Measurements from ENCODE around the gene GNAI3.
A peak's percentile ranks its signal among the peaks of the same experiment; 100 is the strongest.

The GNAI3 gene

DNA sequence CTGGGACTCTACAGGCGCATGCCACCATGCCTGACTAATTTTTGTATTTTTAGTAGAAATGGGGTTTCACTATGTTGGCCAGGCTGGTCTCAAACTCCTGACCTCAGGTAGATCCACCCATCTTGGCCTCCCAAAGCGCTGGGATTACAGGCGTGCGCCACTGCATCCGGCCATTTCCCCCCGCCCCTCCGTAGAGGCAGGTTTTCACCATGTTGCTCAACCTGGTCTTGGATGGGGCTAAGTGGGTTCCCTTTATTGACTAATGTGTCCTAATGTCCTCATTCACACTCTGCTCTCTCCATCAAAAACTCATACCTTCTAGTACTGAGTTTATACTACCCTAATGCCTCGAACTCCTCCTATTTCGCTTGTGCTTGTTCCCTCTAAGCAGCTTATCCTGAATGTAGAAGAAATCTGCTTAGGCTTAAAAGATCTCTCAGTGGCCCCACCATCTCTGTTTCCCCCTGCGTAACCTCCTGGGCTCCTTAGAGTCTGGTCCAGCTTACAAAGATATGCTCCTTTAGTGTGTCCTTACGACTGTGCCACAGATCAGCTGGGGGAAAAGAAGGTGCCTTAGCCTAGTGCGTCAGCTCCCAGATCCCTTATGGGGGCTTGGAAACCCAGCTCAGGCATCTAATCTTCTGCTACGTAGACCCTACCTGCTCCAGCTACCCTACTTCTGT is 63.0 kb downstream of the GNAI3 start:
- H3K27me3 Mint-ChIP-seq (ENCODE audit: low read depth): peaks cover 2% of the 10 kb centered on the region
- no peak for DNase-seq (ENCODE audit: low spot score)
- no peak overlapping the region for H3K4me3 Mint-ChIP-seq
- H3K9me3 Mint-ChIP-seq: no peaks in the 10 kb centered on the region
- H3K36me3 Mint-ChIP-seq (ENCODE audit: low read depth): no peaks in the 10 kb centered on the region
- no peak overlapping the region for H3K27ac Mint-ChIP-seq
- H3K4me1 Mint-ChIP-seq (ENCODE audit: low read depth): peaks cover 6% of the 10 kb centered on the region

GRCh38 chr1:109613361-109614147 is 65.1 kb downstream of the GNAI3 start:
- H3K9me3 Mint-ChIP-seq: no peaks in the 10 kb centered on the region
- no peak overlapping the region for H3K4me3 Mint-ChIP-seq
- H3K4me1 Mint-ChIP-seq (ENCODE audit: low read depth): peaks cover 15% of the 10 kb centered on the region
- DNase-seq (ENCODE audit: low spot score): no peak
- H3K27me3 Mint-ChIP-seq (ENCODE audit: low read depth): peaks cover 2% of the 10 kb centered on the region
- no peaks in the 10 kb centered on the region for H3K36me3 Mint-ChIP-seq (ENCODE audit: low read depth)
- no peak overlapping the region for H3K27ac Mint-ChIP-seq

GRCh38 chr1:109615879-109616278 is 67.5 kb downstream of the GNAI3 start:
- peaks cover 26% of the 10 kb centered on the region for H3K4me1 Mint-ChIP-seq (ENCODE audit: low read depth)
- H3K9me3 Mint-ChIP-seq: no peaks in the 10 kb centered on the region
- no peak overlapping the region for H3K4me3 Mint-ChIP-seq
- no peaks in the 10 kb centered on the region for H3K36me3 Mint-ChIP-seq (ENCODE audit: low read depth)
- DNase-seq (ENCODE audit: low spot score): no peak
- H3K27me3 Mint-ChIP-seq (ENCODE audit: low read depth): peaks cover 2% of the 10 kb centered on the region
- H3K27ac Mint-ChIP-seq: no peak overlapping the region

GRCh38 chr1:109616391-109616790 is 68.0 kb downstream of the GNAI3 start:
- no peaks in the 10 kb centered on the region for H3K9me3 Mint-ChIP-seq
- peaks cover 28% of the 10 kb centered on the region for H3K4me1 Mint-ChIP-seq (ENCODE audit: low read depth)
- no peaks in the 10 kb centered on the region for H3K36me3 Mint-ChIP-seq (ENCODE audit: low read depth)
- H3K4me3 Mint-ChIP-seq: no peak overlapping the region
- H3K27ac Mint-ChIP-seq: peak overlapping the region; percentile 22
- peaks cover 2% of the 10 kb centered on the region for H3K27me3 Mint-ChIP-seq (ENCODE audit: low read depth)
- no peak for DNase-seq (ENCODE audit: low spot score)

GRCh38 chr1:109617291-109617801 is 68.9 kb downstream of the GNAI3 start:
- no peaks in the 10 kb centered on the region for H3K9me3 Mint-ChIP-seq
- no peak overlapping the region for H3K27ac Mint-ChIP-seq
- H3K4me3 Mint-ChIP-seq: no peak overlapping the region
- DNase-seq (ENCODE audit: low spot score): peak; percentile 46
- peaks cover 3% of the 10 kb centered on the region for H3K36me3 Mint-ChIP-seq (ENCODE audit: low read depth)
- no peaks in the 10 kb centered on the region for H3K27me3 Mint-ChIP-seq (ENCODE audit: low read depth)
- peaks cover 35% of the 10 kb centered on the region for H3K4me1 Mint-ChIP-seq (ENCODE audit: low read depth)

DNA sequence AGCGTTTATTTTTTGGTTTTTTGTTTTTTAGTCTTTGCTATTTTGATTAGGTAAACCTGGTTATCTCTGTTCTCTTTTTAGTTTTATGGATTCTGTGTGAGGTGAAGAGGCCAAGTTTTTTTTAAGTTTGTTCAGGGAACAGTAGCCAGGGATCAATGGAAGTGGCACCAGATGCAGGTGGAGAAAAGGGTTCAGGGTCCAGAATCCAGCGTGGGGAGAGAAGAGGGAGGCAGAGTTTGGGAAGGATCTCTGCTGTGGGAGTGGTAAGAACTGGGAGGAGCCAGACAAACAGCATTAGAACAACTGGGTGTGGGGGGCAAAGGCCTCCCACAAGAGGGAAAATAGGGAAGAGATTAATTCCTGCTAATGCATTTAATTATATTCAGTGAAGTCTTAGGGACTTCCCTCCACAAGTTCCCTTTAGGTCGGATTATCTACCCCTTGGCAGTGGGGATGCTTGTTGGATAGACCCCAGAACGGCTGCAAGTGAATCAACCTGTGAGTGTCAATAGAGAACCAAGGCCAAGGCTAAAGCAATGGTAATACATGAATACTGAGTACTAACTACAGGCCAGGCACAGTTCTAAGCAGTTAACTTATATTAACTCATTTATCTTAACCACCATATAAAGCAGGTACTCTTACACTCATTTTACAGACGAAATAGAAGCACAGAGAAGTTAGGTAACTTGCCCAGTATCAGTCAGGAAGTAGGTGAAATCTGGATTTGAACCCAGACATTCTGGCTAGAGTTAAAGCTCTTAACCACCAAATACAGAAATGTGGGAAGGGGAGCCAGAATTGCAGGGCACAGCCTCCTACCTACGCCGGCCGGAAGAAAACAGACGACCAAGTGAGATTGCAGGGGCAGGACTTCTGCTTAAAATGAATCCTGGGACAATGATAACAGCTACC is 70.5 kb downstream of the GNAI3 start:
- H3K4me3 Mint-ChIP-seq: peak overlapping the region; percentile 90
- no peak for DNase-seq (ENCODE audit: low spot score)
- H3K36me3 Mint-ChIP-seq (ENCODE audit: low read depth): peaks cover 3% of the 10 kb centered on the region
- H3K4me1 Mint-ChIP-seq (ENCODE audit: low read depth): peaks cover 48% of the 10 kb centered on the region
- H3K27ac Mint-ChIP-seq: peak overlapping the region; percentile 97
- no peaks in the 10 kb centered on the region for H3K27me3 Mint-ChIP-seq (ENCODE audit: low read depth)
- no peaks in the 10 kb centered on the region for H3K9me3 Mint-ChIP-seq

- peak within 1 kb of the TSS; percentile 90 for H3K4me3 Mint-ChIP-seq
- H3K27me3 Mint-ChIP-seq (ENCODE audit: low read depth): no peaks in the 10 kb centered on the region
- H3K27ac Mint-ChIP-seq: peak within 1 kb of the TSS; percentile 97
- peaks cover 56% of the 10 kb centered on the region for H3K4me1 Mint-ChIP-seq (ENCODE audit: low read depth)
- peaks cover 3% of the 10 kb centered on the region for H3K36me3 Mint-ChIP-seq (ENCODE audit: low read depth)
- no peaks in the 10 kb centered on the region for H3K9me3 Mint-ChIP-seq
- peak; percentile 76 for DNase-seq (ENCODE audit: low spot score)
Observed at GRCh38 chr1:109619576-109620400, 71.4 kb downstream of the GNAI3 start, which contains the start of the genes AMPD2 and GNAT2. AMPD2 (plus strand) TSS chr1:109619837; CDS start chr1:109621176, 1,339 bp downstream. GNAT2 (minus strand) TSS chr1:109619616; CDS start chr1:109612870, 6,746 bp downstream.

DNA sequence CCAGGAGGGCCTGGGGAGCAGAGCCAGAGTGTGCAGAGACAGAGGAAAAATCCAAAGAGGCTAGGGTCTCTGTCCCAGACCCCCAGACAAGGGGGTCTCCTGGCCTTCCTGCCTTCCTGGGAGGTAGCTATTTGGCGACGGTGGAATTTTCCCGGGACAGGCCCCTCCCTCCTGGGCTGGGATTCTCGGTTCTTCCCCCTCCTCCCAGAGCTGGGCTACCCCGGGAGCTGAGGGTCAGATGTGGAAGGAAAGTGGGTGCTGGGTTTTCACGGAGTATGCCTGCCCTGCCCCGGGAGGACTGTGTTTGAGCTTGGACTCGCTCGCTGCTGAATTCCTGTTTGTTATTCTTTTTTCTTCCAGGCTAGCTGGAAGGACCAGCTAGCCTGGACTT is 72.0 kb downstream of the GNAI3 start:
- H3K27ac Mint-ChIP-seq: peak overlapping the region; percentile 97
- H3K27me3 Mint-ChIP-seq (ENCODE audit: low read depth): no peaks in the 10 kb centered on the region
- H3K9me3 Mint-ChIP-seq: no peaks in the 10 kb centered on the region
- H3K4me1 Mint-ChIP-seq (ENCODE audit: low read depth): peaks cover 57% of the 10 kb centered on the region
- peak overlapping the region; percentile 90 for H3K4me3 Mint-ChIP-seq
- H3K36me3 Mint-ChIP-seq (ENCODE audit: low read depth): peaks cover 3% of the 10 kb centered on the region
- DNase-seq (ENCODE audit: low spot score): no peak

- Mint-ChIP-seq H3K36me3 (ENCODE audit: low read depth) (peaks cover 6% of the 10 kb centered on the region), H3K4me1 (ENCODE audit: low read depth) (peaks cover 55% of the 10 kb centered on the region), H3K27ac (peak overlapping the region; percentile 97), H3K27me3 (ENCODE audit: low read depth) (no peaks in the 10 kb centered on the region), H3K4me3 (peak overlapping the region; percentile 90), H3K9me3 (no peaks in the 10 kb centered on the region)
- peak; percentile 97 for DNase-seq (ENCODE audit: low spot score)
Observed at GRCh38 chr1:109620841-109621286, 72.4 kb downstream of the GNAI3 start.

- H3K4me1 Mint-ChIP-seq (ENCODE audit: low read depth): peaks cover 50% of the 10 kb centered on the region
- no peaks in the 10 kb centered on the region for H3K27me3 Mint-ChIP-seq (ENCODE audit: low read depth)
- H3K4me3 Mint-ChIP-seq: peak overlapping the region; percentile 90
- H3K27ac Mint-ChIP-seq: peak overlapping the region; percentile 78
- no peaks in the 10 kb centered on the region for H3K9me3 Mint-ChIP-seq
- H3K36me3 Mint-ChIP-seq (ENCODE audit: low read depth): peaks cover 10% of the 10 kb centered on the region
- no peak for DNase-seq (ENCODE audit: low spot score)
Observed at GRCh38 chr1:109621379-109622136, 73.1 kb downstream of the GNAI3 start.

DNA sequence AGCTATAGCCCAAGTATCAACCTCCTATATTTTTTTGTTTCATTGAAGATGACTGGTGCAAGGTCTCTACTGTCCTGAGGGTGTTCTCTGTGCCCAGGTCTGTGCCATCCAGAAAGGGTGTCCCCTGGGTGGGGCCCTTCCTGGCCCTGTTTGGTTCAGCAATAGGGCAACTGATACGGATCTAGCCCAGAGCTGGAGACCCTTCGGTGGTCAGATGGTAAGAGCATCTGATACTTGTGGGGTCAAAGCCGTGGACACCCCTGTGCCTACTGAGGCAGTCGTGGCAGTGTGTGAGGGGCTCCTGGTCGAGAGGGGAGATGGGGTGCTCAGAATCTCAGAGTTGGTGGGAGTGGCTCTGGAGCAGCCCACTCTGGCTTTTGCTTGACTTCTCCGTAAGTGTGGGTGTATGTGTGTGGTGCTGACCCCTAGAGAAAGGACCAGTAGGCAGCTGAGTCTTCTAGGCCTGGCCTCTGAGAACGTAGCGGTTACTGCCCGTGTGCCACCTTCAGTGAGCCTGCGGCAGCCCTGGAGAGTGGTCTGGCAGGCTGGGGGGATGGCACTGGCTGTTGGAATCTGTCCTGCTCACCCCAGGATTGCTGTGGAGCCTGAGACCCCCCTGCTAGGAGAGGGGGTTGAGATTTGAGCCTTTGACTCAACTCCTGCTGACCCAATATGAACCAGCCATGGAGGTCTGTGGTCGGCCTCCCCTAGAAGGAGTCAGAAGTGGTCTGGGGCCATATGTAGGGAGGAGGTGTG is 73.9 kb downstream of the GNAI3 start:
- Mint-ChIP-seq H3K4me1 (ENCODE audit: low read depth) (peaks cover 47% of the 10 kb centered on the region), H3K9me3 (no peaks in the 10 kb centered on the region), H3K27ac (peak overlapping the region; percentile 78), H3K4me3 (peak overlapping the region; percentile 90), H3K36me3 (ENCODE audit: low read depth) (peaks cover 10% of the 10 kb centered on the region), H3K27me3 (ENCODE audit: low read depth) (no peaks in the 10 kb centered on the region)
- DNase-seq (ENCODE audit: low spot score): no peak

- peak overlapping the region; percentile 90 for H3K4me3 Mint-ChIP-seq
- DNase-seq (ENCODE audit: low spot score): no peak
- no peaks in the 10 kb centered on the region for H3K27me3 Mint-ChIP-seq (ENCODE audit: low read depth)
- no peaks in the 10 kb centered on the region for H3K9me3 Mint-ChIP-seq
- peaks cover 42% of the 10 kb centered on the region for H3K4me1 Mint-ChIP-seq (ENCODE audit: low read depth)
- H3K36me3 Mint-ChIP-seq (ENCODE audit: low read depth): peaks cover 16% of the 10 kb centered on the region
- peak overlapping the region; percentile 11 for H3K27ac Mint-ChIP-seq
Observed at GRCh38 chr1:109622895-109623294, 74.5 kb downstream of the GNAI3 start.
